Measurements from ENCODE around the gene CMIP. TPM values are rescaled to one million over a fixed set of nuclear protein-coding genes. Genes with fewer than 3 reads are reported as not detected.

The CMIP gene
- total and polyA plus RNA-seq, 7 donors: 1.4 to 8.9 (median 4.1) TPM

DNA sequence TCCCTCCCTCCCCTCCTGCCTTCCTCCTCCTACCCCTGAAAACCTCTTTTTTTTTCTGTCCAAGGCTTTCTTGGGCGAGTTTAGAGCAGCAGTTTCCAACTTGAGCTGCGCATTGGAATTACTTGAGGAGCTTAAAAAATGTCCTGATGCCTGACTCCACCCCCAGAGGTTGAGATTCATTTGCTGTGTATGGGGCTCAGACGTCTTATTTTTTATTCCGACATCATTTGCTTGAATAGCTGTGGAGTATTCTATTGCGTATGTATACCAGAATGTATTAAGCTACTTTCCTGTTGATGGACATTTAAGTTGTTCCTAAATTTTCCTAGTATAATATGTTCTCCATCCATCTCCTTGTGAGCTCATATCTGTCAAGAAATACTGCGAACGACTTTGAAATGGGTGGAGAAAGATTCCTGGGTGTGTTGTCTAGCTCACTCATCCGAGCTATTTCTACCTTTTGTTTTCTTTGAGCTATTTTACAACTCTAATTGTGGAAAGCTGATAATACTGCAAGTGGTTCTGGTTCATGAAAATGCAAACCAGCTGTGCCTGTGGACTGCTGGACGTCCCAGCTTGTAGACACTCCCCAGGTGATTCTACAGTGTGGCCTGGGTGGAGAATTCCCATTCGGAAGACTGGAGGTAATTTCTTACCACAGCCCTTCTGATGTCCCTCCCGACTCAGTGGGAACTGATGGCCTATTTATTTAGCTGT, 40.5 kb downstream of the CMIP start:
- DNase-seq (no peak), ATAC-seq (no peak)
- Histone ChIP-seq H3K4me3 (no peak overlapping the region), H3K4me1 (no peaks in the 10 kb centered on the region), H3K27me3 (ENCODE audit: insufficient read depth in 3 of 3, low read length in 2 of 3) (no peaks in the 10 kb centered on the region), H3K27ac (no peak overlapping the region), H3K9me3 (no peaks in the 10 kb centered on the region), H3K36me3 (ENCODE audit: insufficient read depth in 1 of 2, low read depth in 1 of 2) (no peaks in the 10 kb centered on the region)
- TF ChIP-seq, protein P1, sequence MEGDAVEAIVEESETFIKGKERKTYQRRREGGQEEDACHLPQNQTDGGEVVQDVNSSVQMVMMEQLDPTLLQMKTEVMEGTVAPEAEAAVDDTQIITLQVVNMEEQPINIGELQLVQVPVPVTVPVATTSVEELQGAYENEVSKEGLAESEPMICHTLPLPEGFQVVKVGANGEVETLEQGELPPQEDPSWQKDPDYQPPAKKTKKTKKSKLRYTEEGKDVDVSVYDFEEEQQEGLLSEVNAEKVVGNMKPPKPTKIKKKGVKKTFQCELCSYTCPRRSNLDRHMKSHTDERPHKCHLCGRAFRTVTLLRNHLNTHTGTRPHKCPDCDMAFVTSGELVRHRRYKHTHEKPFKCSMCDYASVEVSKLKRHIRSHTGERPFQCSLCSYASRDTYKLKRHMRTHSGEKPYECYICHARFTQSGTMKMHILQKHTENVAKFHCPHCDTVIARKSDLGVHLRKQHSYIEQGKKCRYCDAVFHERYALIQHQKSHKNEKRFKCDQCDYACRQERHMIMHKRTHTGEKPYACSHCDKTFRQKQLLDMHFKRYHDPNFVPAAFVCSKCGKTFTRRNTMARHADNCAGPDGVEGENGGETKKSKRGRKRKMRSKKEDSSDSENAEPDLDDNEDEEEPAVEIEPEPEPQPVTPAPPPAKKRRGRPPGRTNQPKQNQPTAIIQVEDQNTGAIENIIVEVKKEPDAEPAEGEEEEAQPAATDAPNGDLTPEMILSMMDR (IDR thresholded peaks at IDR 0.05): no peak
- 88 to 89% (median 88%) methylated on average over 11 of the region's 11 CpGs for WGBS, 3 donors
- intact Hi-C loops (cut with DNase I): no loop called here

DNA sequence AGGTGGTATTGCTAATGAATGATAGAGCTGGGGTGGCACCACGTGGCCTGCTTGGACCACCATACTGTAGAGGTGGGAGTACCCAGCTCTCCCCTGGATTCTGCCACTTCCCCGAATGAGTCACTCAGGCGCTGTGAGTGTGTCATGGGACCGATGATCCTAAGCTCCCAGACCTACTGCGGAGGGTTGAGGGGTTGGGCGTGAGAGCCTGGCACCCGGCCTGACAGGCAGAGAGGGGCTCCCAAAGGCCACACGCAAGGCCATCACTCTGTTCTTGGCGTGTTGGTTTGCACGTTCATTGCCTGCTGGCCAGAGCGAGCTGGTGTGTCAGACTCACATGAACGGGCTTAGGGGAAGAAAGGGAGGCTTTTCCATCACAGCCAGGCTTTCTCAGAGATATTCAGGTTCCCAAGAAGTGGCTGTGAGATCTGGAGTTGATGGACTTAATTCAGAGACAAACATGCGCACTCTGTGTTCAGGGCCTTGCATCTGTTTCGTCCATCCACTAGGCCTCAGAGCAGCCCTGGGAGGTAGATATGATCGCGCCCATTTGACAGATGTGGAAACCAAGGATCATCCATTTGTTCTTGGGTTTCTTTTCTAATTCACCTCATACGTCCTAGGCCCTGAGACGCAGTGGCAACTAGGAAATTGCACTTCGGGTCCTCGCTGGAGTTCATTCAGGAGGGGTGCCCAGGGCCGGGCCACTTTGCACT, 41.4 kb downstream of the CMIP start:
- no peak overlapping the region for H3K27ac ChIP-seq
- TF ChIP-seq, protein P1 (IDR thresholded peaks at IDR 0.05): no peak
- intact Hi-C loops (cut with DNase I): no loop called here
- no peaks in the 10 kb centered on the region for H3K27me3 ChIP-seq (ENCODE audit: insufficient read depth in 3 of 3, low read length in 2 of 3)
- ATAC-seq (no peak), DNase-seq (peak; percentile 42 to 44)
- H3K4me1 ChIP-seq: no peaks in the 10 kb centered on the region
- H3K36me3 ChIP-seq (ENCODE audit: insufficient read depth in 1 of 2, low read depth in 1 of 2): no peaks in the 10 kb centered on the region
- no peak overlapping the region for H3K4me3 ChIP-seq
- WGBS, 3 donors: 80 to 92% (median 82%) methylated on average over 21 of the region's 21 CpGs
- no peaks in the 10 kb centered on the region for H3K9me3 ChIP-seq

- intact Hi-C loops (cut with DNase I): no loop called here
- no peaks in the 10 kb centered on the region for H3K27me3 ChIP-seq (ENCODE audit: insufficient read depth in 3 of 3, low read length in 2 of 3)
- no peak overlapping the region for H3K4me3 ChIP-seq
- TF ChIP-seq, protein P1 (IDR thresholded peaks at IDR 0.05): no peak
- H3K4me1 ChIP-seq: no peaks in the 10 kb centered on the region
- H3K9me3 ChIP-seq: no peaks in the 10 kb centered on the region
- no peaks in the 10 kb centered on the region for H3K36me3 ChIP-seq (ENCODE audit: insufficient read depth in 1 of 2, low read depth in 1 of 2)
- DNase-seq (peak; percentile 69 to 80), ATAC-seq (peak in 2 of 4 donors; percentile 28 to 55)
- no peak overlapping the region for H3K27ac ChIP-seq
- 37 to 67% (median 39%) methylated on average over 22 of the region's 22 CpGs for WGBS, 3 donors
These were observed 42.0 kb downstream of the CMIP start for GRCh38 chr16:81486540-81487061.

DNA sequence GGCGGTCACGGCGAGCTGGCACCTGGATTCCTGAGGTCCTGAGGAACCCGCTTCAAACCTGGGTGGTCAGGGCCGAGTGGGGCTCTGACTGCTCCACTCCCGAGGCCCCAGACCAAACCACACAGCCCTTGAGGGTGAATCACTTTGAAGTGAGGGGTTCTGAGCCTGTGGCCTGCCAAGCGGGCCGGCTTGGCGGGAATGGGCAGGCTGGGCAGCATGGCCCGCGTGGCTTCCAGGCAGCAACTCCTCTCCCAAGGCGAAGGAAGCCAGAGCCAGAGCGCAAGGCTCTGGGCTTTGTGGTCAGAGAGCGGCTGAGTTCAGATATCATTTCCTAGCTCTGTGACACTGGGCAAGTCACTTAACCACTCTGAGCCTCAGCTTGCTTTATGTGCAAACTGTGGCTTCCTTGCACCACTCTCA, 42.7 kb downstream of the CMIP start:
- no peak overlapping the region for H3K27ac ChIP-seq
- TF ChIP-seq, protein P1 (IDR thresholded peaks at IDR 0.05): no peak
- intact Hi-C loops (cut with DNase I): no loop called here
- H3K4me3 ChIP-seq: no peak overlapping the region
- peak; percentile 11 to 34 for DNase-seq
- no peak for ATAC-seq
- no peaks in the 10 kb centered on the region for H3K36me3 ChIP-seq (ENCODE audit: insufficient read depth in 1 of 2, low read depth in 1 of 2)
- H3K27me3 ChIP-seq (ENCODE audit: insufficient read depth in 3 of 3, low read length in 2 of 3): no peaks in the 10 kb centered on the region
- no peaks in the 10 kb centered on the region for H3K9me3 ChIP-seq
- 74 to 91% (median 88%) methylated on average over 14 of the region's 14 CpGs for WGBS, 3 donors
- H3K4me1 ChIP-seq: no peaks in the 10 kb centered on the region
